ENCODE measurements around the gene IRF7. TPM values are rescaled to one million over a fixed set of nuclear protein-coding genes. Genes with fewer than 3 reads are reported as not detected.
A peak's percentile ranks its signal among the peaks of the same experiment; 100 is the strongest.

Gene IRF7
- total RNA-seq, 1 donor from 2014 or later: 18.9 TPM

DNA sequence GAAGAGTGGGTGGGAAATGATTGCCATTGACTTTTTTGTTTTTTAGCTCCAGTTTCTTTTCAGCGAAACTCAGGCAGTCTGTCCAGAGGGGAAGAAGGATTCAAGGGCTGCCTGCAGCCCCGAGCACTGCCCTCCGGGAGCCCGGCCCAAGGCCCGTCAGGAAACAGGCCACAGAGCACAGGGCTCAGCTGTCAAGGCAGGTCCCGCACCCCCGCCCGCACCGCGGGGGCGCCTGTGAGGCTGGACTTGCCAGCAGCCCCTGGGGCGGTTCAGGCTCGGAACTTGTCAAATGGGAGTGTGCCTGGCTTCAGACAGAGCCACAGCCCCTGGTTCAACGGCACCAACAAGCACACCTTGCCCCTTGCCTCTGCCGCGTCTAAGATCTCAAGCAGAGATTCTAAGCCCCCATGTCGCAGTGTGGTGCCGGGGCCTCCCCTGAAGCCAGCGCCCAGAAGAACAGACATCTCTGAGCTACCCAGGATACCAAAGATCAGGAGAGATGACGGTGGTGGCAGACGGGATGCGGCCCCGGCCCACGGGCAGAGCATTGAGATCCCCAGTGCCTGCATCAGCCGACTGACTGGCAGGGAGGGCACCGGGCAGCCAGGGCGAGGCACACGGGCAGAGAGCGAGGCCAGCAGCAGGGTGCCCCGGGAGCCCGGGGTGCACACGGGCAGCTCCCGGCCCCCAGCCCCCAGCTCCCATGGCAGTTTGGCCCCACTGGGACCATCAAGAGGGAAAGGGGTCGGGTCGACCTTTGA, 8.6 kb downstream of the IRF7 start:
- Histone ChIP-seq H3K4me3 (no peak overlapping the region), H3K4me1 (no peaks in the 10 kb centered on the region), H3K9me3 (no peaks in the 10 kb centered on the region), H3K27me3 (no peaks in the 10 kb centered on the region), H3K36me3 (peaks cover 0 to 97% of the 10 kb centered on the region in 2 donors), H3K27ac (peak overlapping the region; percentile 4)
- intact Hi-C loops (cut with DNase I): no loop called here
- no peak for DNase-seq (ENCODE audit: extremely low spot score in 2 of 2)
- TF ChIP-seq POLR2A (IDR thresholded peaks at IDR 0.05) (no peak), CTCF (IDR thresholded peaks at IDR 0.05) (no peak), POLR2AphosphoS5 (IDR thresholded peaks at IDR 0.05; ENCODE audit: insufficient read depth in 1 of 2, low read depth in 1 of 2) (no peak)

DNA sequence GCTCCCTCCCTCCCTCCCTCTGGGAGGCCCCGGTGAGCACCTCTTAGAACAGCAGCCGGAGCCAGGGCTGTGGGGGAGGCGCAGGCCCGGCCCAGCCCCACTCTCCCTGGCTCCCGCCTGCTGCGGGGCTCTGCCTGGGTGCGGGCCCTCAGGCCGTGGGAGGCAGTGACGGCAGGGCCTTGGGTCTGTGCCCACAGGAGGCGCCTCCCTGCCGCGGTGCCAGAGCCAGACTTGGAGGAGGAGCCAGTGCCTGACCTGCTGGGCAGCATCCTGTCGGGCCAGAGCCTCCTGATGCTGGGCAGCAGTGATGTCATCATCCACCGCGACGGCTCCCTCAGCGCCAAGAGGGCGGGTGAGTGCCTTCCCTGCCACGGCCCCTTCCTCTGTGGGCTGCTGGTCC, 9.5 kb downstream of the IRF7 start:
- H3K4me3 ChIP-seq: no peak overlapping the region
- peak overlapping the region; percentile 4 for H3K27ac ChIP-seq
- TF ChIP-seq POLR2AphosphoS5 (IDR thresholded peaks at IDR 0.05; ENCODE audit: insufficient read depth in 1 of 2, low read depth in 1 of 2) (peak; percentile 66 to 71), CTCF (IDR thresholded peaks at IDR 0.05) (no peak), POLR2A (IDR thresholded peaks at IDR 0.05) (no peak)
- no peaks in the 10 kb centered on the region for H3K9me3 ChIP-seq
- H3K36me3 ChIP-seq: peaks cover 0 to 96% of the 10 kb centered on the region in 2 donors
- H3K27me3 ChIP-seq: no peaks in the 10 kb centered on the region
- intact Hi-C loops (cut with DNase I): no loop called here
- no peaks in the 10 kb centered on the region for H3K4me1 ChIP-seq
- no peak for DNase-seq (ENCODE audit: extremely low spot score in 2 of 2)

DNA sequence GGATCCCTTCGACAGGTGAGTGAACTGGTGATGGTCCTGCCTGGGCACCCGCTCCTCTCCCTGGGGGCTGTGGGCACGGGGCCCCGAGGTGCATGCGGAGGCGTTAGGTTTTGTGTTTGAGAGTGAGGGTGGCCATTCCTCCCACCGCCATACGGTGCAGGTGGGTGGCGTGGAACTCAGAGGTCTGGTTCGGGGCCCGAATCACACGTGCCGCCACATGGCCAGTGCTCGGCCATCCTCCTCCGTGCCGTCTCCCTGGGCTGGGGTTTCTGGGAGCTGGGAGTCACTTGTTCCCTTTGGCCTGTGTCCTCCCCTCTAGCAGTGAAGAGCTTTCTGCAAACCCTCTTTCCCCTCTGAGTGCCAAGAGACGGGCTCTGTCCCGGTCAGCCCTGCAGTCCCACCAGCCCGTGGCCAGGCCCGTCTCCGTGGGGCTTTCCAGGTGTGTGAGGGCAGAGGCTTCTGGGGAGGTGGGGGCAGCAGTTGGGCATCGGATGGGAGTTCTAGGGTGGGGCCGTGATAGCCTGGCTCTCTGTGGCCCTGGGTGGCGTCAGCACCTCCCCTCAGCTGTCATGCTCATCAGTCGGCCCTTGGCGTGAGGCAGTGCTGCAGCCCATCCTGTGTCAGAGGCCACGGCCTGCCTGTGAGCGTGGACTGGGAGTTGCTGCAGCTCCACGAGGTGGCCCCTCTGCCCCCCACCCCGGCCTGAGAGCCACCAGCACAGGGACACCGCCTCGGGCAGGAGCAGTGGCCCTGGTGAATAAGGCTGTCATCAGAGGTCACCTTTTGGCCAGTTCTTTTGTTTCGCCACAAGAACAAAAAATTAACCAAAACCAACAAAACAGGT, 10.2 kb downstream of the IRF7 start:
- no peak overlapping the region for H3K4me3 ChIP-seq
- H3K27ac ChIP-seq: peak overlapping the region; percentile 4
- H3K27me3 ChIP-seq: no peaks in the 10 kb centered on the region
- DNase-seq (ENCODE audit: extremely low spot score in 2 of 2): no peak
- no peaks in the 10 kb centered on the region for H3K9me3 ChIP-seq
- intact Hi-C loops (cut with DNase I): no loop called here
- no peak for TF ChIP-seq CTCF (IDR thresholded peaks at IDR 0.05)
- no peak for TF ChIP-seq POLR2AphosphoS5 (IDR thresholded peaks at IDR 0.05; ENCODE audit: insufficient read depth in 1 of 2, low read depth in 1 of 2)
- no peaks in the 10 kb centered on the region for H3K4me1 ChIP-seq
- peaks cover 0 to 92% of the 10 kb centered on the region in 2 donors for H3K36me3 ChIP-seq

DNA sequence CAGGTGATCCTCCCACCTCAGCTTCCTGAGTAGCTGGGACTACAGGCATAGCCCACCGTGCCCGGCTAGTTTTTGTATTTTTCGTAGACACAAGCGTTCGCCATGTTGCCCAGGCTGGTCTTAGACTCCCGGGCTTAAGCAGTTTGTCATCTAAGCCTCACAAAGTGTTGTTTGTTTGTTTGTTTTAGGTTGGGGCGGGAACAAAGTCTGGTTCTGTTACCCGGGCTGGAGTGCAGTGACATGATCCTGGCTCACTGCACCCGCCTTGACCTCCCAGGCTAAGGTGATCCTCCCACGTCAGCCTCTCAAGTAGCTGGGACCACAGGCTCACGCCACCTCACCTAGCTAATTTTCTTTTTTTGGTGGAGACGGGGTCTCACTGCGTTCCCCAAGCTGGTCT, 12.6 kb downstream of the IRF7 start:
- DNase-seq (ENCODE audit: extremely low spot score in 2 of 2): no peak
- TF ChIP-seq CTCF (IDR thresholded peaks at IDR 0.05) (no peak), POLR2A (IDR thresholded peaks at IDR 0.05) (no peak), POLR2AphosphoS5 (IDR thresholded peaks at IDR 0.05; ENCODE audit: insufficient read depth in 1 of 2, low read depth in 1 of 2) (no peak)
- H3K27me3 ChIP-seq: no peaks in the 10 kb centered on the region
- H3K9me3 ChIP-seq: no peaks in the 10 kb centered on the region
- H3K4me3 ChIP-seq: no peak overlapping the region
- intact Hi-C loops (cut with DNase I): no loop called here
- peaks cover 0 to 92% of the 10 kb centered on the region in 2 donors for H3K36me3 ChIP-seq
- no peaks in the 10 kb centered on the region for H3K4me1 ChIP-seq
- H3K27ac ChIP-seq: no peak overlapping the region

Measured in vagina (tissue), 2 donors.